Aorta (tissue), 5 donors: ENCODE measurements around the gene ABCA3. TPM values are rescaled to one million over a fixed set of nuclear protein-coding genes. Genes with fewer than 3 reads are reported as not detected.
"Not testable (repeated sequence)": the region's sequence is repeated elsewhere in the genome, so short reads cannot be mapped to it uniquely, and the experiment has no call there.

Experiments
- ATAC-seq: fragments of 200-7000 bp; cut with Tn5 transposase; one replicate; pipeline ENCODE4 v1.9.1; 2022; ENCODE audit warnings: moderate library complexity; ENCODE audit not compliant: low FRiP score
- DNase-seq, 2 donors: peaks; one replicate each; pipeline ENCODE4 v3.0.0-alpha.2; 2020
- H3K27ac ChIP-seq, 2 donors: one replicate each; pipeline ENCODE4 v1.5.1; 2013; ENCODE audit warnings: low read length in 2 of 2, mild to moderate bottlenecking in 2 of 2, moderate library complexity in 2 of 2, control low read depth in 1 of 2, inconsistent platforms in 1 of 2, low read depth in 1 of 2
- H3K27me3 ChIP-seq, 2 donors: one replicate each; pipeline ENCODE4 v1.6.1; 2013; ENCODE audit warnings: control low read depth in 1 of 2, low read length in 1 of 2, mild to moderate bottlenecking in 1 of 2, moderate library complexity in 1 of 2; ENCODE audit not compliant: insufficient read depth in 2 of 2, control insufficient read depth in 1 of 2
- H3K36me3 ChIP-seq, 2 donors: one replicate each; pipeline ENCODE4 v1.6.1; 2013; ENCODE audit warnings: control low read depth in 1 of 2, low read length in 1 of 2, mild to moderate bottlenecking in 1 of 2; ENCODE audit not compliant: insufficient read depth in 2 of 2, control insufficient read depth in 1 of 2
- H3K4me1 ChIP-seq, 2 donors: one replicate each; pipeline ENCODE4 v1.6.1; 2013; ENCODE audit warnings: low read length in 2 of 2, control low read depth in 1 of 2, mild to moderate bottlenecking in 1 of 2, moderate library complexity in 1 of 2; ENCODE audit not compliant: insufficient read depth in 2 of 2, control insufficient read depth in 1 of 2
- H3K4me3 ChIP-seq, 2 donors: one replicate each; pipeline ENCODE4 v1.5.1; 2013; ENCODE audit warnings: low read length in 2 of 2, control low read depth in 1 of 2, mild to moderate bottlenecking in 1 of 2
- H3K9me3 ChIP-seq: one replicate; pipeline ENCODE4 v1.6.1; 2013; ENCODE audit warnings: mild to moderate bottlenecking, low read length; ENCODE audit not compliant: control insufficient read depth
- WGBS, 2 donors: extraction: QIAGEN DNeasy Blood & Tissue Kit; methylation state at CpG; one replicate each; pipeline ENCODE4 v1.1.7; 2013; 5-methylcytosine and 5-hydroxymethylcytosine counted together
- intact Hi-C, 2 donors: fragments of 100-400 bp; cut with DNase I; formaldehyde crosslinking; loops; one replicate each; pipeline versions ENCODE4 v1.14.2 to v1.15.0; 2022
- long read RNA-seq, 2 donors: library from polyadenylated mRNA; unstranded; transcript quantifications; one replicate each; pipeline ENCODE4 v2.0.0, GENCODE V29; 2020 to 2021
- polyA plus RNA-seq, 2 donors: library from polyadenylated mRNA; stranded (reverse); fragments of 200-250 nt; gene quantifications; one replicate each; pipeline ENCODE4 v1.2.3, GENCODE V29; 2013
- total RNA-seq, 2 donors: library from RNA; stranded (reverse); fragmentation: NEBNext Ultra II Directional; extraction: Animal tissue kit (Norgen Biotek cat#: 25700); gene quantifications; one replicate each; pipeline ENCODE4 v1.2.1, GENCODE V29; 2021
- donor health status: healthy with polysubstance abuse.
- donor health status: Bipolar disorder and iron deficiency.
- donor health status: DM: no; HTN: no; CAD: no.
- donor health status: DM: no; HTN: no; CAD: no.
- donor health status: DM: yes; HTN: yes; CAD: no.

ABCA3 gene
- total RNA-seq (10 to 100 TPM; 11.7 to 19.3 TPM), polyA plus RNA-seq (1 to 10 TPM; 2.6 to 7.6 TPM)
- long read RNA-seq, donor 1, partial matches to known transcripts, result 51 of 55 reads
- long read RNA-seq, donor 1, other reads (novel, unspliced or antisense), result 4 of 55 reads
- long read RNA-seq, donor 2, partial matches to known transcripts, result 33 of 35 reads
- long read RNA-seq, donor 2, other reads (novel, unspliced or antisense), result 2 of 35 reads

DNA sequence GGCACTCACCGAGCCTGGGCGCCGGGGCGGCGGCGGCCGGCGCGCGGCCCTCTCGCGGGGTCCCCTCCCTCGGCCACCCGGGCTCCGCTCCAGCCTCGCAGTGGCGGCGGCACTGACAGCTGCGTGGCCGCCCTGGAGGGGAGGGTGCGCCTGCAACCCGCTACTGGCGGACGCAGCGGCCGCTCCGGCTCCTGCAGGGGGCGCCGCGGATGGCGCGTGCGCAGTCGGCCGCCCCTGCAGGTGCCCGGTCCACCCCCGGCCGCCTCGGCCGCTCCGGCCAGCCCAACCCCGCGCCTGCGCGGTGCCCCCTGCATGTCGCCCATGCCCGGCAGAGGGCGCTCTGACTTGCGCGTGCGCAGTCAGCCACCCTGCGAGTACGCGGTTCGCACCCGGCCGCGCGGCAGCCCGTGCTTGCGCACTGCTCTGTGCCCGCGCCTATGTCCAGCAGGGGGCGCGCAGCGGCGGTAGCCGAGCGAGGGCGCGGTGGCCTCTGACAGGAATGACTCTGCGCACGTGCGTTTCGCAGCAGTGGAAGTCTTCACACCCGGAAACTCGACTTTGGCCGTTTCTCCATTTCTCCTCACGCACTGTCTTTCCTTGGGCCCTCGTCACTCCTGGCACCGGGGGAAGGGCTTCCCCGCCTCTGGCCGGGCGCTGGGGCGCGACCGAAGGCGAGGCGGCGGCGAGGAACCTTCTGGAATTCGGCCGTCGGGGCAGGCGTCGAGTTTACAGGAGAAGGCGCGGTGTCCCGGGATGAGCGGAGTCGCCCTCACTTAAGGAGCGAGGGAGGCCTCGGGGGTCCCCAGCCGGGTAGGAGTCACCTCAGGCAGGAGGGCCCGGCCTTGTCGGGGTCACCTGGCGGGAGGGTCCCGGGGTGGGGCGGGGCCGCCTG, at the start of gene ABCA3:
TSS of gene ABCA3 (minus strand) at position 165 of the 892 bp plus-strand sequence. CDS start 14,262 bp downstream, outside the sequence.
- H3K27ac ChIP-seq, result no peak within 1 kb of the TSS
- WGBS, 2 donors, result 11 to 15% methylated on average over 79 to 110 of the region's 110 CpGs

GRCh38 chr16:2388875-2389433, 48.4 kb upstream of the ABCA3 start:
- DNase-seq (peak in 1 of 2 donors; percentile 53), ATAC-seq (no peak)
- WGBS, 2 donors, result 7 to 8% methylated on average over 2 of the region's 2 CpGs
- no peaks in the 10 kb centered on the region for H3K4me1 ChIP-seq
- peaks cover 0 to 2% of the 10 kb centered on the region in 2 donors for H3K27me3 ChIP-seq
- intact Hi-C loops, result no loop called here
- no peak overlapping the region for H3K27ac ChIP-seq
- H3K4me3 ChIP-seq, result no peak overlapping the region
- H3K36me3 ChIP-seq, result no peaks in the 10 kb centered on the region
- peaks cover 5% of the 10 kb centered on the region for H3K9me3 ChIP-seq

More for the DNA sequence above, at the start of gene ABCA3:
- no peaks in the 10 kb centered on the region for H3K27me3 ChIP-seq
- no peaks in the 10 kb centered on the region for H3K36me3 ChIP-seq
- peak; percentile 94 to 98 for DNase-seq
- no peaks in the 10 kb centered on the region for H3K9me3 ChIP-seq
- peak within 1 kb of the TSS; percentile 32 to 79 for H3K4me3 ChIP-seq
- intact Hi-C loops, result loop anchor here (2.0 to 5.0 kb wide), 4 partner anchors 88 to 160 kb away; partner anchors contain the start of gene CCNF (in 1 of the 2)
- ATAC-seq, result peak; percentile 97
- no peaks in the 10 kb centered on the region for H3K4me1 ChIP-seq

- Histone ChIP-seq H3K9me3 (peaks cover 5% of the 10 kb centered on the region), H3K27ac (no peak overlapping the region), H3K36me3 (no peaks in the 10 kb centered on the region), H3K4me3 (no peak overlapping the region), H3K27me3 (peaks cover 0 to 2% of the 10 kb centered on the region in 2 donors), H3K4me1 (no peaks in the 10 kb centered on the region)
- intact Hi-C loops, result no loop called here
- DNase-seq (no peak), ATAC-seq (no peak)
- WGBS, 2 donors, result 62 to 72% methylated on average over 3 of the region's 3 CpGs
Observed at GRCh38 chr16:2388139-2388874, 47.8 kb upstream of the ABCA3 start.

GRCh38 chr16:2386990-2387389, 46.5 kb upstream of the ABCA3 start:
- WGBS, 2 donors, result 59 to 69% methylated on average over 3 of the region's 3 CpGs

DNA sequence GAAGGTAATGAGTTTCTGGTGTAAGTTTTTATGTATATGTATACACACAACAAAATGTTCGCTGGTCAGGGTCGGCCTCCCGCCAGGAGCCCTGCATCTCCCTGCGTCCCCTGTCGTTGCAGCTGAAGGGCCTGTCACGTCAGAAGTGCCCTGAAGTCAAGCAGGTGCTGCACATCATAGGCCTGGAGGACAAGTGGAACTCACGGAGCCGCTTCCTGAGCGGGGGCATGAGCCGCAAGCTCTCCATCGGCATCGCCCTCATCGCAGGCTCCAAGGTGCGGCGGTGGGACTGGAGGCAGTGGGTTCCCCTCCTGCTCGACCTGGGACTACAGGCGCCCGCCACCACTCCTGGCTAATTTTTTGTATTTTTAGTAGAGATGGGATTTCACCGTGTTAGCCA, 45.5 kb upstream of the ABCA3 start:
- H3K27ac ChIP-seq, H3K27me3 ChIP-seq, DNase-seq, intact Hi-C loops, H3K36me3 ChIP-seq, H3K9me3 ChIP-seq, ATAC-seq, H3K4me3 ChIP-seq, H3K4me1 ChIP-seq: not testable (repeated sequence)
- WGBS, 2 donors, result 80 to 84% methylated on average over 19 of the region's 19 CpGs

More at GRCh38 chr16:2386990-2387389, 46.5 kb upstream of the ABCA3 start:
- DNase-seq (no peak), ATAC-seq (no peak)
- Histone ChIP-seq H3K4me1 (no peaks in the 10 kb centered on the region), H3K36me3 (no peaks in the 10 kb centered on the region), H3K9me3 (peaks cover 5% of the 10 kb centered on the region), H3K4me3 (no peak overlapping the region), H3K27ac (no peak overlapping the region), H3K27me3 (peaks cover 0 to 2% of the 10 kb centered on the region in 2 donors)
- intact Hi-C loops, result no loop called here

- DNase-seq (no peak), ATAC-seq (no peak)
- Histone ChIP-seq H3K27ac (no peak overlapping the region), H3K4me3 (no peak overlapping the region), H3K27me3 (peaks cover 0 to 2% of the 10 kb centered on the region in 2 donors), H3K4me1 (no peaks in the 10 kb centered on the region), H3K9me3 (peaks cover 5% of the 10 kb centered on the region), H3K36me3 (no peaks in the 10 kb centered on the region)
- intact Hi-C loops, result no loop called here
- WGBS, 2 donors, result 37 to 51% methylated on average over 3 of the region's 3 CpGs
Observed at GRCh38 chr16:2385190-2385836, 44.8 kb upstream of the ABCA3 start.

- Histone ChIP-seq H3K9me3 (peaks cover 5% of the 10 kb centered on the region), H3K4me3 (no peak overlapping the region), H3K27me3 (peaks cover 0 to 2% of the 10 kb centered on the region in 2 donors), H3K27ac (no peak overlapping the region), H3K36me3 (no peaks in the 10 kb centered on the region), H3K4me1 (no peaks in the 10 kb centered on the region)
- DNase-seq (no peak), ATAC-seq (no peak)
- intact Hi-C loops, result no loop called here
- 6 to 7% methylated on average over 2 of the region's 2 CpGs for whole genome bisulfite sequencing, 2 donors
Observed at GRCh38 chr16:2384426-2384825, 43.9 kb upstream of the ABCA3 start.

DNA sequence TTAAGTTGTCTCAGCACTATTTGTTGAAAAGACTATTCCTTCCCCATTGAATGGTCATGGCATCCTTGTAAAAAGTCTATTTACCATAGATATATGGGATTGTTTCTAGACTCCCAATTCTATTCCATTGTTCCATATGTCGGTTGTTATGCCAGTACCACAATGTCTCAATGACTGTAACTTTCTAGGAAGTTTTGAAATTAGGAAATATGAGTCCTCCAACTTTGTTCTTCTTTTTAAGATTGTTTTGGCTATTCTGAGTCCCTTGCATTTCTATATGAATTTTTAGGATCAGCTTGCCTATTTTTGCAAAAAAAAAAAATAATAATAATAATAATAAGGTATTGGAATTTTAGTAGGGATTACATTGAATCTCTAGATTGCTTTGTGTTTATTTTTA, 43.0 kb upstream of the ABCA3 start:
- 97% methylated on average over 1 of the region's 1 CpG for WGBS, 2 donors
- DNase-seq, result no peak
- no peak for ATAC-seq

More for the DNA sequence above, 43.0 kb upstream of the ABCA3 start:
- Histone ChIP-seq H3K4me3 (no peak overlapping the region), H3K27me3 (no peaks in the 10 kb centered on the region), H3K36me3 (no peaks in the 10 kb centered on the region), H3K4me1 (no peaks in the 10 kb centered on the region), H3K27ac (no peak overlapping the region), H3K9me3 (peaks cover under 1% of the 10 kb centered on the region)
- intact Hi-C loops, result no loop called here
